ENCODE results near the gene CD8B2. TPM values are rescaled to one million over a fixed set of nuclear protein-coding genes. Genes with fewer than 3 reads are reported as not detected.

CD8B2 gene
- polyA plus RNA-seq, 1 of the 3 experiments (the other 2 are of a cell fraction), result not detected

DNA sequence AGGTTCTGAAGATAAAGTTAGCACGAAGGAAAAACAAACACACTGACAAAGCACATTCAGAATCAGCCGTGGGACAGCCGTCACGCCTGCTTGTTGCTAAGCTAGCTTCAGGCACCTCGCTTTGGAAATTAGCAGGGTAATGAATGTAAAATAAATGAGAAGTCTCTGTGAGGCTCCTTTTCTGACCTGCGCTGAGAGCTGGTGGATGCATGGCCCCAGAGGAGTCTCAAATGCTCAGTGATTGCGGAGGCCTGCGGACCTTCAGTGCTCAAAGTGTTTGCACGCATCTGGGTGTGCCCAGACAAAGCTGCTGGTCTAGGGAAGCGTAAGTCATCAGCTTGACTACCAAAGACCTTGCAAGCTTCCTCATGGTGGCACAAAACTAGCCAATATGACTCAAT lies 50.6 kb downstream of the CD8B2 start (continued):
- TF ChIP-seq IRF3 (IDR thresholded peaks at IDR 0.05; ENCODE audit: low read depth, low read length), result no peak
- TF ChIP-seq SIN3A (IDR thresholded peaks at IDR 0.05; ENCODE audit: borderline replicate concordance, low read depth, low read length), result no peak
- TF ChIP-seq RXRA (IDR thresholded peaks at IDR 0.05; ENCODE audit: borderline replicate concordance, low read depth), result no peak
- TF ChIP-seq TAF1 (IDR thresholded peaks at IDR 0.05; ENCODE audit: borderline replicate concordance, low read depth, low read length), result no peak

- CTCF ChIA-PET, result no interaction called here
- TF ChIP-seq FOXJ3 (CRISPR knock-in tag; IDR thresholded peaks at IDR 0.05) (no peak), FOSL2 (IDR thresholded peaks at IDR 0.05; ENCODE audit: borderline replicate concordance, low read depth) (no peak), NRF1 (IDR thresholded peaks at IDR 0.05; ENCODE audit: low read depth, low read length) (no peak), MAX (IDR thresholded peaks at IDR 0.05; ENCODE audit: low read depth) (no peak), POLR2AphosphoS5 (IDR thresholded peaks at IDR 0.05; ENCODE audit: low read depth, low read length) (no peak)
- H3K27ac ChIP-seq (ENCODE audit: low read depth in 2 of 2, low read length in 1 of 2), result no peak overlapping the region
- no peaks in the 10 kb centered on the region for H3K79me2 ChIP-seq (ENCODE audit: insufficient read depth)
- no peaks in the 10 kb centered on the region for H3F3A ChIP-seq (replicated peaks; ENCODE audit: insufficient read depth)
- no peaks in the 10 kb centered on the region; a peak in 1 of 4 replicates for H3K4me1 ChIP-seq (ENCODE audit: control insufficient read depth in 1 of 2, insufficient read depth in 2 of 2, low read depth in 1 of 2, low read length in 1 of 2)
- H3K36me3 ChIP-seq (replicated peaks in 1 of 2; ENCODE audit: control insufficient read depth in 1 of 2, insufficient read depth in 2 of 2, low read length in 1 of 2), result no peaks in the 10 kb centered on the region
- no peak overlapping the region for H3K4me2 ChIP-seq
- DNase-seq, result no peak
- no peak overlapping the region for H3K9ac ChIP-seq
- 67% methylated on average over 5 of the region's 5 CpGs for WGBS (ENCODE audit: low lambda C conversion rate)
- POLR2A ChIA-PET, result no interaction called here
- H2AFZ ChIP-seq (ENCODE audit: low read depth), result no peak overlapping the region
- no peaks in the 10 kb centered on the region for H4K20me1 ChIP-seq (ENCODE audit: insufficient read depth)
- H3K9me3 ChIP-seq, result no peaks in the 10 kb centered on the region
- H3K9me2 ChIP-seq, result no peaks in the 10 kb centered on the region
- no peak overlapping the region for H3K4me3 ChIP-seq (ENCODE audit: low read depth in 2 of 2, low read length in 1 of 2)
- H3K27me3 ChIP-seq (ENCODE audit: insufficient read depth), result no peaks in the 10 kb centered on the region
These were observed 53.7 kb downstream of the CD8B2 start for GRCh38 chr2:106540886-106541285.

- H4K20me1 ChIP-seq (ENCODE audit: insufficient read depth), result no peaks in the 10 kb centered on the region
- H3K9me2 ChIP-seq, result no peaks in the 10 kb centered on the region
- no peaks in the 10 kb centered on the region for H3K9me3 ChIP-seq
- H2AFZ ChIP-seq (ENCODE audit: low read depth), result no peak overlapping the region
- no peak overlapping the region for H3K9ac ChIP-seq
- H3F3A ChIP-seq (replicated peaks; ENCODE audit: insufficient read depth), result no peaks in the 10 kb centered on the region
- no peak overlapping the region for H3K27ac ChIP-seq (ENCODE audit: low read depth in 2 of 2, low read length in 1 of 2)
- H3K36me3 ChIP-seq (replicated peaks in 1 of 2; ENCODE audit: control insufficient read depth in 1 of 2, insufficient read depth in 2 of 2, low read length in 1 of 2), result no peaks in the 10 kb centered on the region
- no peaks in the 10 kb centered on the region; a peak in 1 of 4 replicates for H3K4me1 ChIP-seq (ENCODE audit: control insufficient read depth in 1 of 2, insufficient read depth in 2 of 2, low read depth in 1 of 2, low read length in 1 of 2)
- ChIA-PET CTCF (interaction anchor here (0.5 to 6.1 kb wide), 5 partner anchors 26 to 437 kb away, joined by 3 to 46 read pairs (median 7); no protein-coding TSS in a partner anchor), POLR2A (no interaction called here)
- no peak for DNase-seq
- no peaks in the 10 kb centered on the region for H3K79me2 ChIP-seq (ENCODE audit: insufficient read depth)
- H3K27me3 ChIP-seq (ENCODE audit: insufficient read depth), result no peaks in the 10 kb centered on the region
- 79% methylated on average over 4 of the region's 4 CpGs for WGBS (ENCODE audit: low lambda C conversion rate)
- no peak overlapping the region for H3K4me2 ChIP-seq
- no peak overlapping the region for H3K4me3 ChIP-seq (ENCODE audit: low read depth in 2 of 2, low read length in 1 of 2)
- TF ChIP-seq TCF12 (IDR thresholded peaks at IDR 0.05) (no peak), EZH2phosphoT487 (IDR thresholded peaks at IDR 0.05; ENCODE audit: borderline replicate concordance, low read depth) (no peak), FOXM1 (IDR thresholded peaks at IDR 0.05; ENCODE audit: low read depth) (no peak)
These were observed 54.2 kb downstream of the CD8B2 start for GRCh38 chr2:106541333-106541732.

Data from SK-N-SH (cell line).